Endothelial cell of umbilical vein (primary cell): Measurements from ENCODE around the gene PTPN3. TPM values are rescaled to one million over a fixed set of nuclear protein-coding genes. Genes with fewer than 3 reads are reported as not detected.

ENCODE experiments used
- BruUV-seq: library from RNA; stranded (reverse); fragments of 400-500 nt; replicated peaks from 2 replicates; lab custom pipeline; 2021; lab: Mats Ljungman, UMichigan
- CTCF ChIA-PET: fragments of 300-600, 350-600 bp; sonication (Branson Sonifier 250); formaldehyde crosslinking; loops from one replicate; lab custom pipeline; 2021; ENCODE audit warnings: antibody characterized with exemption, inconsistent platforms; lab: Charles Lee
- POLR2A ChIA-PET: fragments of 300-600, 350-600 bp; sonication (Branson Sonifier 250); formaldehyde crosslinking; loops from one replicate; lab custom pipeline; 2021; ENCODE audit warnings: antibody characterized with exemption, inconsistent platforms; lab: Charles Lee
- DNase-seq: peaks from one replicate; pipeline ENCODE4 v3.0.0-alpha.2; 2011; ENCODE audit warnings: low read depth, low spot score
- FAIRE-seq: peaks from 2 replicates; lab custom pipeline; 2011; peaks lifted over from hg19 to GRCh38; lab: Jason Lieb, UNC
- H2AFZ ChIP-seq: 2 replicates; pipeline ENCODE4 v1.6.0; 2012; ENCODE audit warnings: low read depth, low read length, control low read depth, inconsistent platforms
- H3K27ac ChIP-seq: 2 replicates; pipeline ENCODE4 v1.5.1; 2011; ENCODE audit warnings: low read depth, mild to moderate bottlenecking, control low read depth, low read length, moderate library complexity; ENCODE audit not compliant: insufficient read depth
- H3K27me3 ChIP-seq, 2 experiments: 2 replicates each; pipeline versions ENCODE4 v1.6.0 to v1.6.1; 2011; ENCODE audit warnings: low read length in 2 of 2, mixed read lengths in 1 of 2; ENCODE audit not compliant: control insufficient read depth in 2 of 2, insufficient read depth in 2 of 2
- H3K36me3 ChIP-seq, 2 experiments: 2 replicates in 1 of 2; 3 replicates in 1 of 2; pipeline ENCODE4 v1.5.1; 2011; ENCODE audit warnings: low read length in 2 of 2, mild to moderate bottlenecking in 1 of 2, moderate library complexity in 1 of 2; ENCODE audit not compliant: control insufficient read depth in 2 of 2, insufficient read depth in 2 of 2; ENCODE audit errors: extremely low read depth in 1 of 2
- H3K4me1 ChIP-seq: 3 replicates; pipeline ENCODE4 v1.5.1; 2011; ENCODE audit warnings: mild to moderate bottlenecking, low read length; ENCODE audit not compliant: control insufficient read depth, insufficient read depth; ENCODE audit errors: extremely low read depth
- H3K4me2 ChIP-seq: 2 replicates; pipeline ENCODE4 v1.6.1; 2011; ENCODE audit warnings: low read length, control low read depth, mixed read lengths; ENCODE audit not compliant: insufficient read depth
- H3K4me3 ChIP-seq, 3 experiments: fragments of 200-600 bp in 1 of 3; sonication (generic), shearing (Covaris generic) in 1 of 3; replicated peaks in 1 of 3; 2 replicates each; pipeline ENCODE4 v1.5.1; 2011 to 2016; ENCODE audit warnings: control low read depth in 3 of 3, low read length in 3 of 3, mild to moderate bottlenecking in 2 of 3, inconsistent platforms in 1 of 3, low read depth in 1 of 3, moderate library complexity in 1 of 3; ENCODE audit not compliant: insufficient read depth in 1 of 3
- H3K79me2 ChIP-seq: 2 replicates; pipeline ENCODE4 v1.6.0; 2012; ENCODE audit warnings: low read length, inconsistent platforms; ENCODE audit not compliant: control insufficient read depth, insufficient read depth
- H3K9ac ChIP-seq: replicated peaks from 2 replicates; pipeline ENCODE3; 2011; ENCODE audit warnings: low read length, control low read depth; ENCODE audit not compliant: insufficient read depth; ENCODE audit errors: extremely low read depth
- H3K9me1 ChIP-seq: replicated peaks from 3 replicates; pipeline ENCODE4 v1.6.0; 2011; ENCODE audit warnings: mild to moderate bottlenecking, low read length; ENCODE audit not compliant: control insufficient read depth, insufficient read depth; ENCODE audit errors: extremely low read depth
- H3K9me3 ChIP-seq: replicated peaks from 2 replicates; pipeline ENCODE4 v1.5.1; 2012; ENCODE audit warnings: low read length, inconsistent platforms; ENCODE audit not compliant: control insufficient read depth, insufficient read depth
- H4K20me1 ChIP-seq: replicated peaks from 2 replicates; pipeline ENCODE3; 2011; ENCODE audit warnings: mild to moderate bottlenecking, low read length; ENCODE audit not compliant: control insufficient read depth, insufficient read depth; ENCODE audit errors: extremely low read depth
- CTCF ChIP-seq, 2 donors: IDR thresholded peaks; 1 replicate in 1 of 2; 2 replicates in 1 of 2; pipeline ENCODE4 v1.5.1; 2011; ENCODE audit warnings: low read length in 2 of 2, mild to moderate bottlenecking in 2 of 2, moderate library complexity in 2 of 2, control low read depth in 1 of 2, inconsistent platforms in 1 of 2, low read depth in 1 of 2; ENCODE audit not compliant: insufficient read depth in 1 of 2; ENCODE audit errors: extremely low read depth in 1 of 2
- EZH2 ChIP-seq: IDR thresholded peaks from 2 replicates; pipeline ENCODE4 v1.6.1; 2012; ENCODE audit warnings: borderline replicate concordance, low read depth, mild to moderate bottlenecking, moderate library complexity, low read length, inconsistent platforms; ENCODE audit not compliant: severe bottlenecking
- FOS ChIP-seq: IDR thresholded peaks from 2 replicates; pipeline ENCODE4 v1.6.1; 2011; ENCODE audit warnings: mild to moderate bottlenecking, low read length, moderate library complexity, borderline replicate concordance; ENCODE audit not compliant: insufficient read depth
- GATA2 ChIP-seq: IDR thresholded peaks from 2 replicates; pipeline ENCODE4 v1.7.0; 2011; ENCODE audit warnings: low read depth, mild to moderate bottlenecking, moderate library complexity, mixed read lengths, low read length; ENCODE audit not compliant: insufficient read length, insufficient read depth
- JUN ChIP-seq: IDR thresholded peaks from 2 replicates; pipeline ENCODE4 v1.6.1; 2011; ENCODE audit warnings: borderline replicate concordance, low read depth; ENCODE audit not compliant: insufficient read length, insufficient read depth
- MAX ChIP-seq: IDR thresholded peaks from 2 replicates; pipeline ENCODE4 v1.6.1; 2011; ENCODE audit not compliant: insufficient read depth, insufficient read length
- MYC ChIP-seq: IDR thresholded peaks from one replicate; pipeline ENCODE4 v1.6.1; 2011; ENCODE audit warnings: mild to moderate bottlenecking, low read depth, low read length
- POLR2A ChIP-seq: IDR thresholded peaks from 2 replicates; pipeline ENCODE4 v1.6.1; 2012; ENCODE audit warnings: low read depth, mild to moderate bottlenecking, control low read depth, low read length
- POLR2AphosphoS5 ChIP-seq: IDR thresholded peaks from 2 replicates; pipeline ENCODE4 v1.6.1; 2012; ENCODE audit warnings: low read depth, mild to moderate bottlenecking, control low read depth, low read length, moderate library complexity; ENCODE audit not compliant: insufficient read depth
- dilution Hi-C: fragments of 300-500 bp; cut with MboI; formaldehyde crosslinking; loops from one replicate; pipeline ENCODE4 v1.15.0; 2019; ENCODE audit warnings: low sequenced_read_pairs; ENCODE audit not compliant: extremely low pct_ligation_motif_present
- intact Hi-C: fragments of 100-400 bp; cut with micrococcal nuclease; formaldehyde crosslinking; loops from one replicate; pipeline ENCODE4 v1.10.0; 2022
- polyA plus RNA-seq, 4 experiments: library from polyadenylated mRNA; depleted of rRNA in 3 of 4; stranded (reverse) in 3 of 4; unstranded in 1 of 4; fragments of >200 nt; gene quantifications; 2 replicates each; pipeline versions ENCODE4 v1.2.1 to v1.2.3, GENCODE V29; 2011 to 2012; ENCODE audit warnings: missing spikeins in 1 of 4
- total RNA-seq: library from RNA; stranded (reverse); gene quantifications from 2 replicates; pipeline ENCODE4 v1.2.3, GENCODE V29; 2021

Gene PTPN3
- total and polyA plus RNA-seq, 2 donors (not counting 3 experiments of a cell fraction or from before 2014, with no cell fraction given): 0.01 TPM; not detected in 1

GRCh38 chr9:109346904-109347303 is 151.2 kb downstream of the PTPN3 start:
- DNase-seq (no peak), FAIRE-seq (no peak)
- CTCF ChIA-PET: no interaction called here
- dilution Hi-C loops: no loop called here
- Histone ChIP-seq H3K9me3 (no peaks in the 10 kb centered on the region), H3K79me2 (no peaks in the 10 kb centered on the region), H3K27ac (no peak overlapping the region), H4K20me1 (no peaks in the 10 kb centered on the region), H3K27me3 (no peaks in the 10 kb centered on the region), H2AFZ (no peak overlapping the region), H3K4me3 (no peak overlapping the region), H3K36me3 (no peaks in the 10 kb centered on the region), H3K9ac (no peak overlapping the region), H3K4me2 (no peak overlapping the region), H3K4me1 (no peaks in the 10 kb centered on the region), H3K9me1 (no peaks in the 10 kb centered on the region)
- POLR2A ChIA-PET: no interaction called here
- intact Hi-C loops: no loop called here
- BruUV-seq: no TSS peak
- TF ChIP-seq EZH2 (no peak), CTCF (IDR thresholded peaks at IDR 0.05; ENCODE audit: extremely low read depth in 1 of 2, insufficient read depth in 1 of 2, low read depth in 1 of 2, low read length in 2 of 2) (no peak), MAX (no peak), GATA2 (no peak)

GRCh38 chr9:109344866-109345265 is 153.2 kb downstream of the PTPN3 start:
- Histone ChIP-seq H3K4me3 (no peak overlapping the region), H3K79me2 (no peaks in the 10 kb centered on the region), H4K20me1 (no peaks in the 10 kb centered on the region), H3K27ac (no peak overlapping the region), H3K9ac (no peak overlapping the region), H3K4me2 (no peak overlapping the region), H3K27me3 (no peaks in the 10 kb centered on the region), H2AFZ (no peak overlapping the region), H3K9me1 (no peaks in the 10 kb centered on the region), H3K9me3 (no peaks in the 10 kb centered on the region), H3K36me3 (no peaks in the 10 kb centered on the region), H3K4me1 (no peaks in the 10 kb centered on the region)
- dilution Hi-C loops (no loop called here), intact Hi-C loops (no loop called here)
- DNase-seq: no peak
- ChIA-PET POLR2A (no interaction called here), CTCF (interaction anchor here (1.1 to 1.5 kb wide), 3 partner anchors 11 to 18 kb away, joined by 3 to 5 read pairs (median 4); no protein-coding TSS in a partner anchor)
- TF ChIP-seq POLR2A (no peak), MYC (no peak), GATA2 (no peak), EZH2 (no peak), MAX (no peak), POLR2AphosphoS5 (no peak), CTCF (IDR thresholded peaks at IDR 0.05; ENCODE audit: extremely low read depth in 1 of 2, insufficient read depth in 1 of 2, low read depth in 1 of 2, low read length in 2 of 2) (no peak), JUN (no peak), FOS (no peak)
- no TSS peak for BruUV-seq
- FAIRE-seq: no peak
